ENCODE results near the gene STAC. TPM values are rescaled to one million over a fixed set of nuclear protein-coding genes. Genes with fewer than 3 reads are reported as not detected.

The STAC gene
- total RNA-seq, 2 donors from 2014 or later = 0.42 to 1.1 TPM

- no peaks in the 10 kb centered on the region for H3K27me3 ChIP-seq
- H3K4me3 ChIP-seq = no peak overlapping the region
- H3K9me3 ChIP-seq = no peaks in the 10 kb centered on the region
- intact Hi-C loops (cut with DNase I) = no loop called here
- no peak for DNase-seq
- TF ChIP-seq CTCF (IDR thresholded peaks at IDR 0.05) = no peak
- H3K36me3 ChIP-seq = no peaks in the 10 kb centered on the region
- no peak overlapping the region for H3K9ac ChIP-seq (ENCODE audit: low read depth in 2 of 2, low read length in 2 of 2)
- H3K4me1 ChIP-seq = no peaks in the 10 kb centered on the region
- H3K27ac ChIP-seq = no peak overlapping the region
Observed at GRCh38 chr3:36409862-36410261, 29.6 kb downstream of the STAC start.

- no peak for TF ChIP-seq CTCF (IDR thresholded peaks at IDR 0.05)
- Histone ChIP-seq H3K4me3 (no peak overlapping the region), H3K4me1 (no peaks in the 10 kb centered on the region), H3K36me3 (no peaks in the 10 kb centered on the region), H3K27me3 (no peaks in the 10 kb centered on the region), H3K9me3 (no peaks in the 10 kb centered on the region), H3K27ac (no peak overlapping the region), H3K9ac (ENCODE audit: low read depth in 2 of 2, low read length in 2 of 2) (no peak overlapping the region)
- no peak for DNase-seq
- intact Hi-C loops (cut with DNase I) = no loop called here
Observed at GRCh38 chr3:36411587-36411986, 31.3 kb downstream of the STAC start.

- no peaks in the 10 kb centered on the region for H3K27me3 ChIP-seq
- no peak for DNase-seq
- intact Hi-C loops (cut with DNase I) = no loop called here
- no peak overlapping the region for H3K9ac ChIP-seq (ENCODE audit: low read depth in 2 of 2, low read length in 2 of 2)
- no peaks in the 10 kb centered on the region for H3K9me3 ChIP-seq
- H3K4me1 ChIP-seq = no peaks in the 10 kb centered on the region
- no peak overlapping the region for H3K27ac ChIP-seq
- H3K36me3 ChIP-seq = no peaks in the 10 kb centered on the region
- TF ChIP-seq CTCF (IDR thresholded peaks at IDR 0.05) = no peak
- no peak overlapping the region for H3K4me3 ChIP-seq
Observed at GRCh38 chr3:36416599-36416998, 36.3 kb downstream of the STAC start.

GRCh38 chr3:36417237-36417636 lies 36.9 kb downstream of the STAC start:
- no peak for TF ChIP-seq CTCF (IDR thresholded peaks at IDR 0.05)
- no peak for DNase-seq
- Histone ChIP-seq H3K9ac (ENCODE audit: low read depth in 2 of 2, low read length in 2 of 2) (no peak overlapping the region), H3K36me3 (no peaks in the 10 kb centered on the region), H3K27ac (no peak overlapping the region), H3K27me3 (no peaks in the 10 kb centered on the region), H3K9me3 (no peaks in the 10 kb centered on the region), H3K4me3 (no peak overlapping the region), H3K4me1 (no peaks in the 10 kb centered on the region)
- intact Hi-C loops (cut with DNase I) = no loop called here

GRCh38 chr3:36418296-36418695 lies 38.0 kb downstream of the STAC start:
- Histone ChIP-seq H3K9ac (ENCODE audit: low read depth in 2 of 2, low read length in 2 of 2) (no peak overlapping the region), H3K36me3 (no peaks in the 10 kb centered on the region), H3K4me1 (no peaks in the 10 kb centered on the region), H3K27ac (no peak overlapping the region), H3K4me3 (no peak overlapping the region), H3K27me3 (no peaks in the 10 kb centered on the region), H3K9me3 (no peaks in the 10 kb centered on the region)
- TF ChIP-seq CTCF (IDR thresholded peaks at IDR 0.05) = no peak
- DNase-seq = no peak
- intact Hi-C loops (cut with DNase I) = no loop called here

GRCh38 chr3:36428445-36428844 lies 48.1 kb downstream of the STAC start:
- Histone ChIP-seq H3K27ac (no peak overlapping the region), H3K4me1 (no peaks in the 10 kb centered on the region), H3K36me3 (no peaks in the 10 kb centered on the region), H3K9ac (ENCODE audit: low read depth in 2 of 2, low read length in 2 of 2) (no peak overlapping the region), H3K4me3 (no peak overlapping the region), H3K27me3 (no peaks in the 10 kb centered on the region), H3K9me3 (no peaks in the 10 kb centered on the region)
- no peak for DNase-seq
- intact Hi-C loops (cut with DNase I) = no loop called here
- no peak for TF ChIP-seq CTCF (IDR thresholded peaks at IDR 0.05)

All from colonic mucosa (tissue), 4 donors.